Measurements from ENCODE around the gene COL4A2. TPM values are rescaled to one million over a fixed set of nuclear protein-coding genes. Genes with fewer than 3 reads are reported as not detected.

The COL4A2 gene
- polyA plus RNA-seq, 2 of the 4 experiments (the other 2 are of a cell fraction) = 46.9 to 119 TPM

DNA sequence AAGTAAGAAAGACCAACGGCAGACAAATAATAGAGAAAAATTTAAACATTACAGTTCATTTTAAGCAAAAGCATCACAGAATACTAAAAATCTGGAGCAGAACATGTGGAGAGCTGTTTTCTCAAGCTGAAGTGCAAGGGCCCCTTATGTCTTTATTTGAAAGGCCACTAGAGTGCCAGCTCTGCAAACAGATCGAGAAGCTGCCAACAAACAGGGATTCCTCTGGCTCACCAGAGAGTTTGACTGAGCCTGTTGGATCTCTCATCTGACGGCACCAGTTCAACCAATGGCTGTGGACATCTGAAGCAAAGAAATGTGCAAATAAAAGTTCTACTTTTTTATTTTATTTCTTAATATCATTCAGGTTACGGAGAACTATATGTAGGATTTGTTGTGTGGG lies 119.7 kb downstream of the COL4A2 start:
- POLR2A ChIA-PET = no interaction called here
- Histone ChIP-seq H3K9me3 (no peaks in the 10 kb centered on the region), H3K4me2 (no peak overlapping the region), H3K4me1 (peaks cover 13% of the 10 kb centered on the region), H3K27ac (no peak overlapping the region), H3K4me3 (no peak overlapping the region)
- CTCF ChIA-PET = interaction anchor here (0.9 to 1.9 kb wide), 3 partner anchors 14 to 31 kb away, joined by 3 to 6 read pairs (median 3); no protein-coding TSS in a partner anchor
- ATAC-seq (no peak), DNase-seq (ENCODE audit: low read depth in 1 of 2, low spot score in 1 of 2) (no peak), FAIRE-seq (no peak)
- TF ChIP-seq JUN (IDR thresholded peaks at IDR 0.05) = no peak
- no peak for TF ChIP-seq CBX2 (IDR thresholded peaks at IDR 0.05; ENCODE audit: borderline replicate concordance, low read depth)
- no peak for TF ChIP-seq MAFK (IDR thresholded peaks at IDR 0.05; ENCODE audit: partially characterized antibody)
- no peak for TF ChIP-seq HOXA7 (CRISPR knock-in tag; IDR thresholded peaks at IDR 0.05)
- no peak for TF ChIP-seq EHMT2 (IDR thresholded peaks at IDR 0.05; ENCODE audit: low read depth)
- no peak for TF ChIP-seq RARB (CRISPR knock-in tag; IDR thresholded peaks at IDR 0.05)
- no peak for TF ChIP-seq ZC3H11A (IDR thresholded peaks at IDR 0.05)
- no peak for TF ChIP-seq HEYL (CRISPR knock-in tag; IDR thresholded peaks at IDR 0.05)
- TF ChIP-seq TP53 (CRISPR knock-in tag; IDR thresholded peaks at IDR 0.05) = no peak
- no peak for TF ChIP-seq CBX8 (IDR thresholded peaks at IDR 0.05)
- no peak for TF ChIP-seq NFE2L2 (conservative IDR thresholded peaks at IDR 0.05; ENCODE audit: low read length)
- no peak for TF ChIP-seq MYC (IDR thresholded peaks at IDR 0.05; ENCODE audit: borderline replicate concordance, low read length)
- TF ChIP-seq CTCF (IDR thresholded peaks at IDR 0.05) = no peak
- TF ChIP-seq, protein P1, sequence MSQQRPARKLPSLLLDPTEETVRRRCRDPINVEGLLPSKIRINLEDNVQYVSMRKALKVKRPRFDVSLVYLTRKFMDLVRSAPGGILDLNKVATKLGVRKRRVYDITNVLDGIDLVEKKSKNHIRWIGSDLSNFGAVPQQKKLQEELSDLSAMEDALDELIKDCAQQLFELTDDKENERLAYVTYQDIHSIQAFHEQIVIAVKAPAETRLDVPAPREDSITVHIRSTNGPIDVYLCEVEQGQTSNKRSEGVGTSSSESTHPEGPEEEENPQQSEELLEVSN (IDR thresholded peaks at IDR 0.05; ENCODE audit: borderline replicate concordance, low read depth) = no peak
- TF ChIP-seq TFCP2L1 (CRISPR knock-in tag; IDR thresholded peaks at IDR 0.05) = no peak
- TF ChIP-seq BHLHE40 (IDR thresholded peaks at IDR 0.05; ENCODE audit: low read depth, low read length) = no peak
- no peak for TF ChIP-seq JUNB (IDR thresholded peaks at IDR 0.05)
- 93% methylated on average over 4 of the region's 4 CpGs for WGBS (ENCODE audit: missing lambda C conversion rate)

GRCh38 chr13:110428313-110428712 lies 121.2 kb downstream of the COL4A2 start:
- ChIA-PET POLR2A (no interaction called here), CTCF (interaction anchor here (1.0 to 1.9 kb wide), 3 partner anchors 15 to 27 kb away, joined by 3 to 6 read pairs (median 3); no protein-coding TSS in a partner anchor)
- WGBS (ENCODE audit: missing lambda C conversion rate) = 81% methylated on average over 5 of the region's 13 CpGs
- Histone ChIP-seq H3K27ac (no peak overlapping the region), H3K4me1 (peaks cover 3% of the 10 kb centered on the region; the same call in 1 of the 3 replicates), H3K4me3 (no peak overlapping the region), H3K9me3 (no peaks in the 10 kb centered on the region), H3K4me2 (no peak overlapping the region)
- FAIRE-seq (no peak), ATAC-seq (no peak), DNase-seq (ENCODE audit: low read depth in 1 of 2, low spot score in 1 of 2) (no peak)
- TF ChIP-seq RNF2 (IDR thresholded peaks at IDR 0.05; ENCODE audit: borderline replicate concordance, low read depth) (no peak), SREBF2 (IDR thresholded peaks at IDR 0.05) (no peak), ESRRA (IDR thresholded peaks at IDR 0.05; ENCODE audit: borderline replicate concordance, low read length) (no peak), BHLHE40 (IDR thresholded peaks at IDR 0.05; ENCODE audit: low read depth, low read length) (no peak), EP300 (IDR thresholded peaks at IDR 0.05) (no peak), REST (IDR thresholded peaks at IDR 0.05) (no peak), TFCP2L1 (CRISPR knock-in tag; IDR thresholded peaks at IDR 0.05) (no peak)
- TF ChIP-seq, protein P2, sequence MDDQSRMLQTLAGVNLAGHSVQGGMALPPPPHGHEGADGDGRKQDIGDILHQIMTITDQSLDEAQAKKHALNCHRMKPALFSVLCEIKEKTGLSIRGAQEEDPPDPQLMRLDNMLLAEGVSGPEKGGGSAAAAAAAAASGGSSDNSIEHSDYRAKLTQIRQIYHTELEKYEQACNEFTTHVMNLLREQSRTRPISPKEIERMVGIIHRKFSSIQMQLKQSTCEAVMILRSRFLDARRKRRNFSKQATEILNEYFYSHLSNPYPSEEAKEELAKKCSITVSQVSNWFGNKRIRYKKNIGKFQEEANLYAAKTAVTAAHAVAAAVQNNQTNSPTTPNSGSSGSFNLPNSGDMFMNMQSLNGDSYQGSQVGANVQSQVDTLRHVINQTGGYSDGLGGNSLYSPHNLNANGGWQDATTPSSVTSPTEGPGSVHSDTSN (IDR thresholded peaks at IDR 0.05) = no peak
- TF ChIP-seq, protein P3, sequence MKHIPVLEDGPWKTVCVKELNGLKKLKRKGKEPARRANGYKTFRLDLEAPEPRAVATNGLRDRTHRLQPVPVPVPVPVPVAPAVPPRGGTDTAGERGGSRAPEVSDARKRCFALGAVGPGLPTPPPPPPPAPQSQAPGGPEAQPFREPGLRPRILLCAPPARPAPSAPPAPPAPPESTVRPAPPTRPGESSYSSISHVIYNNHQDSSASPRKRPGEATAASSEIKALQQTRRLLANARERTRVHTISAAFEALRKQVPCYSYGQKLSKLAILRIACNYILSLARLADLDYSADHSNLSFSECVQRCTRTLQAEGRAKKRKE (CRISPR knock-in tag; IDR thresholded peaks at IDR 0.05; ENCODE audit: low read depth) = no peak
- TF ChIP-seq, protein P1 (IDR thresholded peaks at IDR 0.05; ENCODE audit: borderline replicate concordance, low read depth) = no peak
